Activated CD4-positive, alpha-beta T cell treated with anti-CD3 and anti-CD28 coated beads, Interleukin-2, amount 10 ng/mL, durations not matched to agents 7 days and 5 days (primary cell): ENCODE measurements around the gene ZNF10. TPM values are rescaled to one million over a fixed set of nuclear protein-coding genes. Genes with fewer than 3 reads are reported as not detected.

Experiments
- CTCF ChIA-PET: fragments of 350-600 bp; sonication (Branson Sonifier 250); formaldehyde crosslinking; loops from one replicate; lab custom pipeline; 2021; ENCODE audit warnings: antibody characterized with exemption; lab: Charles Lee
- POLR2A ChIA-PET: fragments of 350-600 bp; sonication (Branson Sonifier 250); formaldehyde crosslinking; loops from one replicate; lab custom pipeline; 2021; ENCODE audit warnings: antibody characterized with exemption; lab: Charles Lee
- DNase-seq: peaks from one replicate; pipeline ENCODE4 v3.0.0-alpha.2; 2020
- H3K27ac Mint-ChIP-seq: one replicate; pipeline ENCODE4 v1.8.0; 2021; ENCODE audit warnings: mild to moderate bottlenecking, moderate library complexity, mixed read lengths
- H3K27me3 Mint-ChIP-seq: one replicate; pipeline ENCODE4 v1.8.0; 2021; ENCODE audit warnings: mixed read lengths
- H3K36me3 Mint-ChIP-seq: one replicate; pipeline ENCODE4 v1.8.0; 2021; ENCODE audit warnings: low read depth, mixed read lengths
- H3K4me1 Mint-ChIP-seq: one replicate; pipeline ENCODE4 v1.8.0; 2021; ENCODE audit warnings: mixed read lengths
- H3K4me3 Mint-ChIP-seq: one replicate; pipeline ENCODE4 v1.8.0; 2021; ENCODE audit warnings: mild to moderate bottlenecking, moderate library complexity, mixed read lengths
- H3K9me3 Mint-ChIP-seq: one replicate; pipeline ENCODE4 v1.8.0; 2021; ENCODE audit warnings: mixed read lengths
- total RNA-seq, 2 experiments: library from RNA; stranded (reverse); gene quantifications; one replicate each; pipeline ENCODE4 v1.2.3, GENCODE V29; 2021

The ZNF10 gene
- 1 to 10 TPM; 6.0 to 6.3 TPM for total RNA-seq

DNA sequence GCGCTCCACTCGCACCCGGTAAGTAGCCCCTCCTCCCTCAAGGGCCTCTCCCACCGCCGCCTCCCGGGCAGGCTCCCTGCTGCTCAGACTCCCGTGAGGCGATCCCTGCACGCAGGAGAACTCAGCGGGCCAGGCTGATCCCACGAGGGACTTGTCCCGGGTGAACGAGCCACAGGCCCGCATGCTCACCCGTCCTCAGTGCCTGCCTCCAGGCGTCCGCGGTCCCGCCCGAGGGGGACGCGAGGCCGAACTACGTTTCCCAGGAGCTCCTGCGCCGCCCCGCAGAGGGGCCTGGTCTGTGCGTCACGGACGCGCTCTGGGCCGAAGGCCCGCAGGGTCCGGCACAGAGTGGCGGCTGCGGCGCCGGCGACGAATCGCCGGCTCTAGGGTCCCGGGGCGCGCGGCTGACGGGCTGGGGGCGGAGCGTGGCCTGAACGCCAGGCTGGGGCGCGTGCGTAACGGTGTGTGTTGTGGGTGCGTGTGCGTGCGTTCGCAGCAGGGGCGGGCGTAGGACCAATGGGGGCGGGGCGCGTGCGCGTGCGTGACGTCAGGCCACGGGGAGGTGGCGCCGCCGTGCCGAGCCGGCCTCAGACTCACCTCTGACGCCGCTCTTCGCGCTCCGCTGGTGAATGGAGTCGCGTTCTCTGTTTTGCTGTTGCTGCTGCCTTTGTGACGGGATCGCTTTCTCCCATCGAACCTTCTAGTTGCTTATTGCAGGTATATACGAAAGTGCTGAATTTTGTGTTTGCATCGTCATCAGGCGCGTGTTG lies at the start of gene ZNF10, which contains the start of gene ZNF891:
Gene ZNF10 (plus strand): TSS at position 590 of the 770 bp plus-strand sequence. CDS start 13,866 bp downstream, outside the sequence.
Gene ZNF891 (minus strand): TSS at position 237 of the 770 bp plus-strand sequence. CDS start 8,356 bp downstream, outside the sequence.
- peaks cover 36% of the 10 kb centered on the region for H3K9me3 Mint-ChIP-seq
- ChIA-PET CTCF (interaction anchor here (0.6 to 1.6 kb wide), 4 partner anchors 50 to 226 kb away, joined by 3 to 4 read pairs (median 3); no protein-coding TSS in a partner anchor), POLR2A (interaction anchor here (0.8 kb wide), 1 partner anchor 50 kb away, joined by 5 read pairs; no protein-coding TSS in a partner anchor)
- peaks cover 22% of the 10 kb centered on the region for H3K4me1 Mint-ChIP-seq
- H3K4me3 Mint-ChIP-seq: peak within 1 kb of the TSS; percentile 88
- peak; percentile 94 for DNase-seq
- H3K27me3 Mint-ChIP-seq: no peaks in the 10 kb centered on the region
- peaks cover 62% of the 10 kb centered on the region for H3K36me3 Mint-ChIP-seq
- H3K27ac Mint-ChIP-seq: peak within 1 kb of the TSS; percentile 99

DNA sequence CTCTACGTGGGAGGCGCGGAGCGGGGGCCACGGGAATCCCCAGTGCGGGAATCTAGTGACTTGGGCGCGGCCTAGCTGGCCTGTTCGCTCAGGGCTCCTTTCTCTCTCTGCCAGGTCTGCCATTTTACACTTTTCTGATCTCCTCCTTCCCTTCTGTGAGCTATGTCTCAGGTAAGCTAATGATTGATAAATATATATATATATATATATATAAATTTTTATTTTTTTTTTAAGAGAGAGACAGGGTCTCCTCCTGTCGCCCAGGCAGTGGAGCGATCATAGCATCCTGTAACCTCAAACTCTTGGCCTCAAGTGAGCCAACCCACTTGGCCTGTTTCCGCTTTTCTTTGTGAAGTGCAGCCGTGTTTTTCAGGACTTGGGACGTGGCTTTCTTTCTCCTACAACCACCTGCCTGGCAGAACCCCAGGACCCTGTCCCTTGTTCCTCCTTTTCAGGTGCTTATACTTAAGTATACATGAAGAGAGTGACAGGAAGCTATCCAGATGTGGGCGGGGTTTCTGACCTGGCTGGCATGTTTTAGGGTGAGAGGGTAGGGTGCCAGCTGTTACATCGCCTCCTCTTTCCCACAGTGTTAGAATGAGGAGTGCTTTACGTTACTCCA lies 49.2 kb upstream of the ZNF10 start:
- peaks cover 53% of the 10 kb centered on the region for H3K9me3 Mint-ChIP-seq
- DNase-seq: no peak

DNA sequence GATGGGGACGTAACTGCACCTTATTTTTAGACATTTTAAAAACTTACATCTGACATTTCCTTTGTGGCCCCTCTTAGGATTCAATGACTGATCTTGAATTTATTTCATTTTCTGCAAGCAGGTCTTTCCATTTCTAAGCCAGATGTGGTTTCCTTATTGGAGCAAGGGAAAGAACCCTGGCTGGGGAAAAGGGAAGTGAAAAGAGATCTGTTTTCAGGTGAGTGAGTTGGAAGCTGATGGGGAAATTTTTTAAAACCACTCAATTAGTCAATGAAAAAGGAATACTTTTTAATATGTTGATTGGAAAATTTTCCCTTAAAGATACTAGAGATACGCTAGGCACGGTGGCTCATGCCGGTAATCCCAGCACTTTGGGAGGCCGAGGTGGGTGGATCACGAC lies 47.1 kb upstream of the ZNF10 start:
- Mint-ChIP-seq H3K27ac (no peak overlapping the region), H3K9me3 (peaks cover 54% of the 10 kb centered on the region), H3K27me3 (no peaks in the 10 kb centered on the region), H3K4me1 (peaks cover 17% of the 10 kb centered on the region), H3K36me3 (peaks cover 71% of the 10 kb centered on the region), H3K4me3 (no peak overlapping the region)
- ChIA-PET CTCF (interaction anchor here (1.2 kb wide), 1 partner anchor 16 kb away, joined by 3 read pairs; no protein-coding TSS in a partner anchor), POLR2A (no interaction called here)
- DNase-seq: no peak

More for the DNA sequence above, 49.2 kb upstream of the ZNF10 start:
- CTCF ChIA-PET: interaction anchor here (0.6 to 2.9 kb wide), 3 partner anchors 9 to 100 kb away, joined by 3 to 10 read pairs (median 3); partner anchors contain the start of gene ZNF268
- peaks cover 56% of the 10 kb centered on the region for H3K36me3 Mint-ChIP-seq
- H3K27me3 Mint-ChIP-seq: no peaks in the 10 kb centered on the region
- POLR2A ChIA-PET: no interaction called here
- H3K4me3 Mint-ChIP-seq: no peak overlapping the region
- H3K4me1 Mint-ChIP-seq: peaks cover 17% of the 10 kb centered on the region
- peak overlapping the region; percentile 68 for H3K27ac Mint-ChIP-seq

DNA sequence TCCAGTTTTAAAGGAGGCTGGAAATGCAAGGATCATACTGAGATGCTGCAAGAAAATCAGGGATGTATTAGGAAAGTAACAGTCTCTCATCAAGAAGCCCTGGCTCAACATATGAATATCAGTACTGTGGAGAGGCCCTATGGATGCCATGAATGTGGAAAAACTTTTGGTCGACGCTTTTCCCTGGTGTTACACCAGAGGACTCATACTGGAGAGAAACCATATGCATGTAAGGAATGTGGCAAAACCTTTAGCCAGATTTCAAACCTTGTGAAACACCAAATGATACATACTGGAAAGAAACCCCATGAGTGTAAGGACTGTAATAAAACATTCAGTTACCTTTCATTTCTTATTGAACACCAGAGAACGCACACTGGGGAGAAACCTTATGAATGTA lies 24.8 kb upstream of the ZNF10 start:
- CTCF ChIA-PET: no interaction called here
- no peak overlapping the region for H3K27ac Mint-ChIP-seq
- no peak overlapping the region for H3K4me3 Mint-ChIP-seq
- H3K9me3 Mint-ChIP-seq: peaks cover 72% of the 10 kb centered on the region
- no peak for DNase-seq
- no peaks in the 10 kb centered on the region for H3K4me1 Mint-ChIP-seq
- peaks cover 85% of the 10 kb centered on the region for H3K36me3 Mint-ChIP-seq
- no peaks in the 10 kb centered on the region for H3K27me3 Mint-ChIP-seq
- POLR2A ChIA-PET: no interaction called here

- no peaks in the 10 kb centered on the region for H3K4me1 Mint-ChIP-seq
- no peak for DNase-seq
- H3K27me3 Mint-ChIP-seq: no peaks in the 10 kb centered on the region
- no peak overlapping the region for H3K4me3 Mint-ChIP-seq
- H3K9me3 Mint-ChIP-seq: peaks cover 68% of the 10 kb centered on the region
- POLR2A ChIA-PET: no interaction called here
- no peak overlapping the region for H3K27ac Mint-ChIP-seq
- H3K36me3 Mint-ChIP-seq: peaks cover 80% of the 10 kb centered on the region
- CTCF ChIA-PET: no interaction called here
Measured at GRCh38 chr12:133106253-133106652, 24.2 kb upstream of the ZNF10 start.

GRCh38 chr12:133107121-133107520 lies 23.3 kb upstream of the ZNF10 start:
- ChIA-PET CTCF (no interaction called here), POLR2A (no interaction called here)
- Mint-ChIP-seq H3K36me3 (peaks cover 75% of the 10 kb centered on the region), H3K27ac (no peak overlapping the region), H3K9me3 (peaks cover 61% of the 10 kb centered on the region), H3K4me3 (no peak overlapping the region), H3K27me3 (no peaks in the 10 kb centered on the region), H3K4me1 (no peaks in the 10 kb centered on the region)
- DNase-seq: no peak

DNA sequence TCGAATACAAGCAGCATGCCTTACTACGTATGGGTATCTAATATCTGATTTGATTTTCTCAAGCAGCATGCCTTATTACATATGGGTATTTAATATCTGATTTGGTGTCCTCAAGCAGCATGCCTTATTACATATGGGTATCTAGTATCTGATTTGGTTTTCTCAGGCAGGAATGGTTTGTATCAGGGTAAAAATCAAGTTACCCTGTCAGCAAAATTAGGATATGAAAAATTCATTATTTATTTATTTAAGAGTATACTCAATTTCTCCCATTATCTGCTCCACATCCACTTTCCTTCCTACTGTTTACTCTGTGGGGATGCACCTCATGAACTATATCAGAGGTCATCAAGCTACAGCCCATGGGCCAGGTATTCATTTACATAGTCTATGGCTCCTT lies 22.3 kb upstream of the ZNF10 start:
- Mint-ChIP-seq H3K36me3 (peaks cover 70% of the 10 kb centered on the region), H3K27ac (no peak overlapping the region), H3K27me3 (no peaks in the 10 kb centered on the region), H3K4me3 (no peak overlapping the region), H3K4me1 (no peaks in the 10 kb centered on the region), H3K9me3 (peaks cover 60% of the 10 kb centered on the region)
- DNase-seq: no peak
- CTCF ChIA-PET: no interaction called here
- POLR2A ChIA-PET: no interaction called here

GRCh38 chr12:133120385-133121191 lies 9.8 kb upstream of the ZNF10 start:
- Mint-ChIP-seq H3K36me3 (peaks cover 78% of the 10 kb centered on the region), H3K27ac (no peak overlapping the region), H3K4me1 (no peaks in the 10 kb centered on the region), H3K9me3 (peaks cover 69% of the 10 kb centered on the region), H3K27me3 (no peaks in the 10 kb centered on the region), H3K4me3 (no peak overlapping the region)
- DNase-seq: no peak
- CTCF ChIA-PET: interaction anchor here (0.6 to 1.2 kb wide), 3 partner anchors 16 to 61 kb away, joined by 3 read pairs; partner anchors contain the start of gene ZNF268
- POLR2A ChIA-PET: no interaction called here

DNA sequence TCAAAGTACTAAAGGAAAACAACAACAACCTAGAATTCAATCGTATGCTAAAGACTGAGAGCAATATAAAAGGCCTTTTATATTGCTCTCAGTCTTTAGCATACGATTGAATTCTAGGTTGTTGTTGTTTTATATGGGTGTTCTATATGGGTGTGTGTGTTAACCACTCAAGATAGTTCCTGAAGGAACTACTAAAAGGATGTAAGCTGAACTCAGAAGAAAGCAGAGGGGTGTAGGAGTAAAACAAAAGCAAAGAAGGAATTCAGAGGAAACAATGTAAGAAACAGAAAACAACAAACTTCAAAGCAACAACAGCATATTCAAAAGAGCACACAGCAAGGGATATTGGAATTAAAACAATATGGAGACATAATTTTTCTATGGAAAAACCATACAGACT lies 5.8 kb upstream of the ZNF10 start:
- Mint-ChIP-seq H3K36me3 (peaks cover 75% of the 10 kb centered on the region), H3K27ac (no peak overlapping the region), H3K4me1 (peaks cover 10% of the 10 kb centered on the region), H3K4me3 (no peak overlapping the region), H3K27me3 (no peaks in the 10 kb centered on the region), H3K9me3 (peaks cover 53% of the 10 kb centered on the region)
- no peak for DNase-seq
- ChIA-PET POLR2A (no interaction called here), CTCF (no interaction called here)

- Mint-ChIP-seq H3K27me3 (no peaks in the 10 kb centered on the region), H3K4me3 (peak overlapping the region; percentile 88), H3K36me3 (peaks cover 63% of the 10 kb centered on the region), H3K27ac (peak overlapping the region; percentile 99), H3K4me1 (peaks cover 22% of the 10 kb centered on the region), H3K9me3 (peaks cover 34% of the 10 kb centered on the region)
- CTCF ChIA-PET: interaction anchor here (0.6 to 1.6 kb wide), 4 partner anchors 50 to 225 kb away, joined by 3 to 4 read pairs (median 3); no protein-coding TSS in a partner anchor
- no peak for DNase-seq
- POLR2A ChIA-PET: interaction anchor here (0.8 kb wide), 1 partner anchor 49 kb away, joined by 5 read pairs; no protein-coding TSS in a partner anchor
Measured at GRCh38 chr12:133129368-133130037, 924 bp upstream of the ZNF10 start.

DNA sequence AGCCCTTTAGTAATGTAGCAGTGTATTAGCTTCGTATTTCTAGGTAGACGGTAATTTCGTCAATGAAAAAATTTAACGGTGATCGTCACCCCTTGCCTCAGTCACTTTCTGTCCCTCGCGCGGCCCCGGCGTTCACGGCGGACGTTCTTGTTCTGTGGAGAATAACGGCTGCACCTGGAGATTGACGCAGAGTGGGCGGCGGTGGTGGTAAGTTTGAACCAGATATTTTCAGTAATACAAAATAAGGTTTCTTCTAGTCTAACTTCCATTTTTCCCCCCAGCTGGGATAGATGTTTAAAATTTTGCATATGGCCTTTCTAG lies 341 bp downstream of the ZNF10 start:
- H3K27me3 Mint-ChIP-seq: no peaks in the 10 kb centered on the region
- CTCF ChIA-PET: interaction anchor here (0.9 to 1.6 kb wide), 4 partner anchors 9 to 227 kb away, joined by 3 to 4 read pairs (median 3); no protein-coding TSS in a partner anchor
- peaks cover 62% of the 10 kb centered on the region for H3K36me3 Mint-ChIP-seq
- H3K27ac Mint-ChIP-seq: peak overlapping the region; percentile 99
- H3K9me3 Mint-ChIP-seq: peaks cover 36% of the 10 kb centered on the region
- DNase-seq: peak; percentile 52
- POLR2A ChIA-PET: no interaction called here
- peaks cover 22% of the 10 kb centered on the region for H3K4me1 Mint-ChIP-seq
- H3K4me3 Mint-ChIP-seq: peak overlapping the region; percentile 88

GRCh38 chr12:133135747-133136146 lies 5.3 kb downstream of the ZNF10 start:
- H3K4me3 Mint-ChIP-seq: no peak overlapping the region
- ChIA-PET POLR2A (no interaction called here), CTCF (interaction anchor here (0.8 to 1.2 kb wide), 2 partner anchors 17 to 24 kb away, joined by 3 read pairs; no protein-coding TSS in a partner anchor)
- H3K36me3 Mint-ChIP-seq: peaks cover 67% of the 10 kb centered on the region
- H3K4me1 Mint-ChIP-seq: peaks cover 9% of the 10 kb centered on the region
- DNase-seq: no peak
- H3K9me3 Mint-ChIP-seq: peaks cover 60% of the 10 kb centered on the region
- H3K27me3 Mint-ChIP-seq: no peaks in the 10 kb centered on the region
- no peak overlapping the region for H3K27ac Mint-ChIP-seq
